ENCODE measurements around the gene TMF1. TPM values are rescaled to one million over a fixed set of nuclear protein-coding genes. Genes with fewer than 3 reads are reported as not detected.

The TMF1 gene
- 10 to 100 TPM; 21.1 to 27.7 (median 24.9) TPM for total RNA-seq

GRCh38 chr3:69051756-69052471 lies at the start of gene TMF1:
Gene TMF1, minus strand, starts transcription at chr3:69052333. Its CDS starts 247 bp downstream, at chr3:69052086.
- no peak for TF ChIP-seq CTCF (IDR thresholded peaks at IDR 0.05)
- no peak for TF ChIP-seq POLR2A (IDR thresholded peaks at IDR 0.05)
- 0% methylated on average over 45 of the region's 45 CpGs for WGBS, 2 donors
- peak; percentile 99 to 100 for DNase-seq (ENCODE audit: low spot score in 2 of 2)
- H3K4me3 ChIP-seq (ENCODE audit: low read depth, poor library complexity, severe bottlenecking) = peak within 1 kb of the TSS; percentile 99
- intact Hi-C loops (cut with DNase I; ENCODE audit: low total_unique reads) = no loop called here

- TF ChIP-seq CTCF (IDR thresholded peaks at IDR 0.05) (no peak), POLR2A (IDR thresholded peaks at IDR 0.05) (no peak)
- H3K4me3 ChIP-seq (ENCODE audit: low read depth, poor library complexity, severe bottlenecking) = no peak overlapping the region
- DNase-seq (ENCODE audit: low spot score in 2 of 2) = no peak
- intact Hi-C loops (cut with DNase I; ENCODE audit: low total_unique reads) = no loop called here
- WGBS, 2 donors = 89 to 91% methylated on average over 4 of the region's 4 CpGs
Measured at GRCh38 chr3:69099576-69099975, 47.4 kb upstream of the TMF1 start.

DNA sequence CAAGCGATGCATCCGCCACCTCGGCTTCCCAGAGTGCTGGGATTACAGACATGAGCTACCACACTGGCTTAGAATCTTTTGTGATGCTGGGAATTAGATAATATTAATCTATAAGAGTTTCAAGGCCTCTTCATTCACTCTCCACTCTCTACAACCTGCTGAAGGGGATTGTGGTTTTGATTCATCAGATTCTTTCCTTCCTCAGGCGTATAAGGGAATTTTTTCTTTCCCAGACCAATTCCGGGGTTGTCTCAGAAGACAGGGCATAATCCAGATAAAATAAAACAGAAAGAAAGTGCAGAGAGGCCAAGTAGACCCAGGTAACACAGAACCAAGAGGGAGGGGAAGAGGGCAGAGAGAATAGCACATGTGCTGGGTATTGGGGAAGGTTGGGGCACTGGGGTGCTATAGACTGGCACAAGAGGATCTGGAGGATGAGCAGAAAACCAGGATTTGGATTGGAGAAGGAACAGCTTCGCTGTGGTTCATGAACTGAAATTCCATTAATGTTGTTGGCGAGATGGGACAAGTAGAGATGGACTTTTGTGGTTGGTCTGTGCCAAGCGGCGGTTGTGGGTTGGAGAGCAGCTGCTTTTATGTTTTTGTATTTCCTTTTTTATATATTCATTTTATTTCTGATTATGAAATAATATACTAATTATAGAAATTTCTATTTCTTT lies 45.4 kb upstream of the TMF1 start:
- no peak overlapping the region for H3K4me3 ChIP-seq (ENCODE audit: low read depth, poor library complexity, severe bottlenecking)
- WGBS, 2 donors = 80 to 89% methylated on average over 9 of the region's 9 CpGs
- no peak for TF ChIP-seq POLR2A (IDR thresholded peaks at IDR 0.05)
- TF ChIP-seq CTCF (IDR thresholded peaks at IDR 0.05) = no peak
- intact Hi-C loops (cut with DNase I; ENCODE audit: low total_unique reads) = no loop called here
- DNase-seq (ENCODE audit: low spot score in 2 of 2) = no peak

- TF ChIP-seq CTCF (IDR thresholded peaks at IDR 0.05) = no peak
- no peak for TF ChIP-seq POLR2A (IDR thresholded peaks at IDR 0.05)
- no peak overlapping the region for H3K4me3 ChIP-seq (ENCODE audit: low read depth, poor library complexity, severe bottlenecking)
- no peak for DNase-seq (ENCODE audit: low spot score in 2 of 2)
- WGBS, 2 donors = 90 to 96% methylated on average over 5 of the region's 5 CpGs
- intact Hi-C loops (cut with DNase I; ENCODE audit: low total_unique reads) = no loop called here
Measured at GRCh38 chr3:69096299-69096698, 44.2 kb upstream of the TMF1 start.

GRCh38 chr3:69095636-69096035 lies 43.5 kb upstream of the TMF1 start:
- no peak overlapping the region for H3K4me3 ChIP-seq (ENCODE audit: low read depth, poor library complexity, severe bottlenecking)
- no peak for TF ChIP-seq CTCF (IDR thresholded peaks at IDR 0.05)
- no peak for TF ChIP-seq POLR2A (IDR thresholded peaks at IDR 0.05)
- intact Hi-C loops (cut with DNase I; ENCODE audit: low total_unique reads) = no loop called here
- no peak for DNase-seq (ENCODE audit: low spot score in 2 of 2)
- WGBS, 2 donors = 68 to 70% methylated on average over 5 of the region's 5 CpGs
